Endothelial cell of umbilical vein (primary cell): ENCODE results near the gene RAD51B.

Source experiments
- EZH2 ChIP-seq: IDR thresholded peaks from 2 replicates; pipeline ENCODE4 v1.6.1; 2012; ENCODE audit warnings: borderline replicate concordance, low read depth, mild to moderate bottlenecking, moderate library complexity, low read length, inconsistent platforms; ENCODE audit not compliant: severe bottlenecking
- FOS ChIP-seq: IDR thresholded peaks from 2 replicates; pipeline ENCODE4 v1.6.1; 2011; ENCODE audit warnings: mild to moderate bottlenecking, low read length, moderate library complexity, borderline replicate concordance; ENCODE audit not compliant: insufficient read depth
- GATA2 ChIP-seq: IDR thresholded peaks from 2 replicates; pipeline ENCODE4 v1.7.0; 2011; ENCODE audit warnings: low read depth, mild to moderate bottlenecking, moderate library complexity, mixed read lengths, low read length; ENCODE audit not compliant: insufficient read length, insufficient read depth
- JUN ChIP-seq: IDR thresholded peaks from 2 replicates; pipeline ENCODE4 v1.6.1; 2011; ENCODE audit warnings: borderline replicate concordance, low read depth; ENCODE audit not compliant: insufficient read length, insufficient read depth
- MYC ChIP-seq: IDR thresholded peaks from one replicate; pipeline ENCODE4 v1.6.1; 2011; ENCODE audit warnings: mild to moderate bottlenecking, low read depth, low read length
- POLR2A ChIP-seq: IDR thresholded peaks from 2 replicates; pipeline ENCODE4 v1.6.1; 2012; ENCODE audit warnings: low read depth, mild to moderate bottlenecking, control low read depth, low read length
- POLR2AphosphoS5 ChIP-seq: IDR thresholded peaks from 2 replicates; pipeline ENCODE4 v1.6.1; 2012; ENCODE audit warnings: low read depth, mild to moderate bottlenecking, control low read depth, low read length, moderate library complexity; ENCODE audit not compliant: insufficient read depth
- TF ChIP-seq, protein P1 (sequence below), 2 donors: IDR thresholded peaks; 1 replicate in 1 of 2; 2 replicates in 1 of 2; pipeline ENCODE4 v1.5.1; 2011; ENCODE audit warnings: low read length in 2 of 2, mild to moderate bottlenecking in 2 of 2, moderate library complexity in 2 of 2, control low read depth in 1 of 2, inconsistent platforms in 1 of 2, low read depth in 1 of 2; ENCODE audit not compliant: insufficient read depth in 1 of 2; ENCODE audit errors: extremely low read depth in 1 of 2
- TF ChIP-seq, protein P2 (sequence below): IDR thresholded peaks from 2 replicates; pipeline ENCODE4 v1.6.1; 2011; ENCODE audit not compliant: insufficient read depth, insufficient read length

DNA sequence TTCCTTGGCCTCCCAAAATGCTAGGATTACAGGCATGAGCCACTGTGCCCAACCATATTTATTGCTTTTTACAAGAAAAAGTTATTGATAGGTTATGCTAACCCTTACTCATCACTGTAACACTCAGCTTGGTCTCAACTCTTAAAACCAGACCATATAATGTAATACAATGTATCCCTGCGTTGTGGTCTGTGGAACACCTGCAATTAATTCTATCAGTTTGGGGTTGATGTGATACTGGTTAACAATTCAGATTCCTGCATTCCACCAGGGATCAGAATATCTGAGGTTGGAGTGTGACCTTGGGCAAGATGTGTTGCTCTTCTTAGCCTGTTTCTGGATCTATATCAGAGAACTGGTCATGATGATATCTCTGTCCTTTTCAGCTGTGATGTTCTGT is 419.0 kb downstream of the RAD51B start:
- TF ChIP-seq EZH2 (no peak), POLR2A (no peak), POLR2AphosphoS5 (no peak), JUN (no peak), GATA2 (no peak), MYC (no peak), FOS (no peak)
- TF ChIP-seq, protein P1, sequence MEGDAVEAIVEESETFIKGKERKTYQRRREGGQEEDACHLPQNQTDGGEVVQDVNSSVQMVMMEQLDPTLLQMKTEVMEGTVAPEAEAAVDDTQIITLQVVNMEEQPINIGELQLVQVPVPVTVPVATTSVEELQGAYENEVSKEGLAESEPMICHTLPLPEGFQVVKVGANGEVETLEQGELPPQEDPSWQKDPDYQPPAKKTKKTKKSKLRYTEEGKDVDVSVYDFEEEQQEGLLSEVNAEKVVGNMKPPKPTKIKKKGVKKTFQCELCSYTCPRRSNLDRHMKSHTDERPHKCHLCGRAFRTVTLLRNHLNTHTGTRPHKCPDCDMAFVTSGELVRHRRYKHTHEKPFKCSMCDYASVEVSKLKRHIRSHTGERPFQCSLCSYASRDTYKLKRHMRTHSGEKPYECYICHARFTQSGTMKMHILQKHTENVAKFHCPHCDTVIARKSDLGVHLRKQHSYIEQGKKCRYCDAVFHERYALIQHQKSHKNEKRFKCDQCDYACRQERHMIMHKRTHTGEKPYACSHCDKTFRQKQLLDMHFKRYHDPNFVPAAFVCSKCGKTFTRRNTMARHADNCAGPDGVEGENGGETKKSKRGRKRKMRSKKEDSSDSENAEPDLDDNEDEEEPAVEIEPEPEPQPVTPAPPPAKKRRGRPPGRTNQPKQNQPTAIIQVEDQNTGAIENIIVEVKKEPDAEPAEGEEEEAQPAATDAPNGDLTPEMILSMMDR (IDR thresholded peaks at IDR 0.05; ENCODE audit: extremely low read depth in 1 of 2, insufficient read depth in 1 of 2, low read depth in 1 of 2, low read length in 2 of 2), result no peak
- TF ChIP-seq, protein P2, sequence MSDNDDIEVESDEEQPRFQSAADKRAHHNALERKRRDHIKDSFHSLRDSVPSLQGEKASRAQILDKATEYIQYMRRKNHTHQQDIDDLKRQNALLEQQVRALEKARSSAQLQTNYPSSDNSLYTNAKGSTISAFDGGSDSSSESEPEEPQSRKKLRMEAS, result no peak
